ENCODE measurements around the gene EML6. TPM values are rescaled to one million over a fixed set of nuclear protein-coding genes. Genes with fewer than 3 reads are reported as not detected.

Gene EML6
- total and polyA plus RNA-seq, 2 experiments from 2014 or later, result 2.7 to 6.2 TPM

DNA sequence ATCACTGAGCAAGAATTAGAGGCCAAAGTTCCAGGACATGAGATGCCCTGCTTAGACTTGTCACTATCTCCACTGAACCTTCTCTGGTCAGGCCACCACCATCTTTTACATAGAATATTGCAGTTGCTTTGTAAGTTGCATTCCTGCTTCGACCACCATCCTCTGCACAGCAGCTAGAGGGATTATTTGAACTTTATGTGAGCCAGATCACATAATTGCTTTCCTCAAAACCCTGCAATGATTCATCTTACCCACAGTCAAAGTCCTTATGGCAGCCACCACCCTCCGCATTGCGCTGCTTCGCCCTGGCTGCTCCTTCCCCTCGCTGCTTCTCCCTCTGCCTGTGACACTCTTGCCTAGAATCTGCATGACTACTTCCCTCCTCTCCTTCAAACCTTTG lies 111.3 kb downstream of the EML6 start:
- Histone ChIP-seq H3F3A (replicated peaks; ENCODE audit: low read depth) (no peaks in the 10 kb centered on the region), H3K9me2 (ENCODE audit: insufficient read depth) (no peaks in the 10 kb centered on the region), H3K4me2 (no peak overlapping the region), H3K27ac (ENCODE audit: low read depth) (no peak overlapping the region), H2AFZ (no peak overlapping the region), H3K4me1 (ENCODE audit: insufficient read depth) (no peaks in the 10 kb centered on the region), H3K36me3 (ENCODE audit: insufficient read depth) (no peaks in the 10 kb centered on the region), H3K27me3 (ENCODE audit: insufficient read depth) (no peaks in the 10 kb centered on the region), H4K20me1 (replicated peaks; ENCODE audit: insufficient read depth) (no peaks in the 10 kb centered on the region), H3K79me2 (replicated peaks; ENCODE audit: insufficient read depth) (no peaks in the 10 kb centered on the region), H3K4me3 (no peak overlapping the region)
- Mint-ChIP-seq H3K9me3 (no peaks in the 10 kb centered on the region), H3K36me3 (ENCODE audit: low read depth) (no peaks in the 10 kb centered on the region), H3K27me3 (ENCODE audit: insufficient read depth, low read depth, poor library complexity) (no peaks in the 10 kb centered on the region), H3K4me3 (no peak overlapping the region), H3K4me1 (peaks cover 3% of the 10 kb centered on the region; the same call in 1 of the 3 replicates), H3K27ac (no peak overlapping the region)
- ATAC-seq (no peak), DNase-seq (ENCODE audit: low spot score) (no peak)
- TF ChIP-seq POLR2AphosphoS5 (IDR thresholded peaks at IDR 0.05; ENCODE audit: low read depth), result no peak
- no peak for TF ChIP-seq JUNB (IDR thresholded peaks at IDR 0.05; ENCODE audit: unreplicated experiment)
- TF ChIP-seq EZH2phosphoT487 (IDR thresholded peaks at IDR 0.05; ENCODE audit: unreplicated experiment), result no peak
- no peak for TF ChIP-seq STAT1 (IDR thresholded peaks at IDR 0.05; ENCODE audit: unreplicated experiment)
- TF ChIP-seq, protein P1, sequence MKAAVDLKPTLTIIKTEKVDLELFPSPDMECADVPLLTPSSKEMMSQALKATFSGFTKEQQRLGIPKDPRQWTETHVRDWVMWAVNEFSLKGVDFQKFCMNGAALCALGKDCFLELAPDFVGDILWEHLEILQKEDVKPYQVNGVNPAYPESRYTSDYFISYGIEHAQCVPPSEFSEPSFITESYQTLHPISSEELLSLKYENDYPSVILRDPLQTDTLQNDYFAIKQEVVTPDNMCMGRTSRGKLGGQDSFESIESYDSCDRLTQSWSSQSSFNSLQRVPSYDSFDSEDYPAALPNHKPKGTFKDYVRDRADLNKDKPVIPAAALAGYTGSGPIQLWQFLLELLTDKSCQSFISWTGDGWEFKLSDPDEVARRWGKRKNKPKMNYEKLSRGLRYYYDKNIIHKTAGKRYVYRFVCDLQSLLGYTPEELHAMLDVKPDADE (IDR thresholded peaks at IDR 0.05), result no peak
- no peak for TF ChIP-seq ZNF331 (CRISPR knock-in tag; IDR thresholded peaks at IDR 0.05; ENCODE audit: low read depth)
- TF ChIP-seq NANOG (IDR thresholded peaks at IDR 0.05; ENCODE audit: borderline replicate concordance), result no peak
- TF ChIP-seq EZH2 (IDR thresholded peaks at IDR 0.05; ENCODE audit: low read depth, unreplicated experiment), result no peak

DNA sequence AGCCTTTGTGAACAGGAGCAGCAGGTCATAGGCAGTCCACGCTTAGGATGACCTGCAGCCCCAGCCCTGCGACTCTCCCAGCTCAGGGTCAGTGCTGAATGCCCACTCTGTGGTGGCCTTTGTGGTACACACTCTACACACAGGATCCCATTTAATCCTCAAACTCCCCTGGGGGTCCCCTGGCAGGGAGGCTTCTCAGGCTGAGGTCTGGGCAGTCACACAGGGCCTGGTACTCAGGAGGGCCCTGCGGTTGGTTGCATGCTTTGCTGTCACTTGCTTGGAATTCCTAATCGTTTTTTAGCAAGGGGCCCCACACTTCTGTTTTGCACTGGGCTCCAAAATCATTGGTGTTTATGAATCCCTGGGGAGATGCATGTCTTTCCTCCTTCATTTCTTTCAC lies 113.0 kb downstream of the EML6 start:
- peaks cover 6% of the 10 kb centered on the region; the same call in 2 of the 3 replicates for H3K4me1 Mint-ChIP-seq
- H3K27me3 ChIP-seq (ENCODE audit: insufficient read depth), result no peaks in the 10 kb centered on the region
- no peak overlapping the region for H3K27ac Mint-ChIP-seq
- TF ChIP-seq NANOG (IDR thresholded peaks at IDR 0.05; ENCODE audit: borderline replicate concordance) (no peak), JUNB (IDR thresholded peaks at IDR 0.05; ENCODE audit: unreplicated experiment) (no peak), STAT1 (IDR thresholded peaks at IDR 0.05; ENCODE audit: unreplicated experiment) (no peak), EZH2phosphoT487 (IDR thresholded peaks at IDR 0.05; ENCODE audit: unreplicated experiment) (no peak), ZNF331 (CRISPR knock-in tag; IDR thresholded peaks at IDR 0.05; ENCODE audit: low read depth) (no peak), ZNF114 (CRISPR knock-in tag; IDR thresholded peaks at IDR 0.05) (no peak)
- TF ChIP-seq, protein P2, sequence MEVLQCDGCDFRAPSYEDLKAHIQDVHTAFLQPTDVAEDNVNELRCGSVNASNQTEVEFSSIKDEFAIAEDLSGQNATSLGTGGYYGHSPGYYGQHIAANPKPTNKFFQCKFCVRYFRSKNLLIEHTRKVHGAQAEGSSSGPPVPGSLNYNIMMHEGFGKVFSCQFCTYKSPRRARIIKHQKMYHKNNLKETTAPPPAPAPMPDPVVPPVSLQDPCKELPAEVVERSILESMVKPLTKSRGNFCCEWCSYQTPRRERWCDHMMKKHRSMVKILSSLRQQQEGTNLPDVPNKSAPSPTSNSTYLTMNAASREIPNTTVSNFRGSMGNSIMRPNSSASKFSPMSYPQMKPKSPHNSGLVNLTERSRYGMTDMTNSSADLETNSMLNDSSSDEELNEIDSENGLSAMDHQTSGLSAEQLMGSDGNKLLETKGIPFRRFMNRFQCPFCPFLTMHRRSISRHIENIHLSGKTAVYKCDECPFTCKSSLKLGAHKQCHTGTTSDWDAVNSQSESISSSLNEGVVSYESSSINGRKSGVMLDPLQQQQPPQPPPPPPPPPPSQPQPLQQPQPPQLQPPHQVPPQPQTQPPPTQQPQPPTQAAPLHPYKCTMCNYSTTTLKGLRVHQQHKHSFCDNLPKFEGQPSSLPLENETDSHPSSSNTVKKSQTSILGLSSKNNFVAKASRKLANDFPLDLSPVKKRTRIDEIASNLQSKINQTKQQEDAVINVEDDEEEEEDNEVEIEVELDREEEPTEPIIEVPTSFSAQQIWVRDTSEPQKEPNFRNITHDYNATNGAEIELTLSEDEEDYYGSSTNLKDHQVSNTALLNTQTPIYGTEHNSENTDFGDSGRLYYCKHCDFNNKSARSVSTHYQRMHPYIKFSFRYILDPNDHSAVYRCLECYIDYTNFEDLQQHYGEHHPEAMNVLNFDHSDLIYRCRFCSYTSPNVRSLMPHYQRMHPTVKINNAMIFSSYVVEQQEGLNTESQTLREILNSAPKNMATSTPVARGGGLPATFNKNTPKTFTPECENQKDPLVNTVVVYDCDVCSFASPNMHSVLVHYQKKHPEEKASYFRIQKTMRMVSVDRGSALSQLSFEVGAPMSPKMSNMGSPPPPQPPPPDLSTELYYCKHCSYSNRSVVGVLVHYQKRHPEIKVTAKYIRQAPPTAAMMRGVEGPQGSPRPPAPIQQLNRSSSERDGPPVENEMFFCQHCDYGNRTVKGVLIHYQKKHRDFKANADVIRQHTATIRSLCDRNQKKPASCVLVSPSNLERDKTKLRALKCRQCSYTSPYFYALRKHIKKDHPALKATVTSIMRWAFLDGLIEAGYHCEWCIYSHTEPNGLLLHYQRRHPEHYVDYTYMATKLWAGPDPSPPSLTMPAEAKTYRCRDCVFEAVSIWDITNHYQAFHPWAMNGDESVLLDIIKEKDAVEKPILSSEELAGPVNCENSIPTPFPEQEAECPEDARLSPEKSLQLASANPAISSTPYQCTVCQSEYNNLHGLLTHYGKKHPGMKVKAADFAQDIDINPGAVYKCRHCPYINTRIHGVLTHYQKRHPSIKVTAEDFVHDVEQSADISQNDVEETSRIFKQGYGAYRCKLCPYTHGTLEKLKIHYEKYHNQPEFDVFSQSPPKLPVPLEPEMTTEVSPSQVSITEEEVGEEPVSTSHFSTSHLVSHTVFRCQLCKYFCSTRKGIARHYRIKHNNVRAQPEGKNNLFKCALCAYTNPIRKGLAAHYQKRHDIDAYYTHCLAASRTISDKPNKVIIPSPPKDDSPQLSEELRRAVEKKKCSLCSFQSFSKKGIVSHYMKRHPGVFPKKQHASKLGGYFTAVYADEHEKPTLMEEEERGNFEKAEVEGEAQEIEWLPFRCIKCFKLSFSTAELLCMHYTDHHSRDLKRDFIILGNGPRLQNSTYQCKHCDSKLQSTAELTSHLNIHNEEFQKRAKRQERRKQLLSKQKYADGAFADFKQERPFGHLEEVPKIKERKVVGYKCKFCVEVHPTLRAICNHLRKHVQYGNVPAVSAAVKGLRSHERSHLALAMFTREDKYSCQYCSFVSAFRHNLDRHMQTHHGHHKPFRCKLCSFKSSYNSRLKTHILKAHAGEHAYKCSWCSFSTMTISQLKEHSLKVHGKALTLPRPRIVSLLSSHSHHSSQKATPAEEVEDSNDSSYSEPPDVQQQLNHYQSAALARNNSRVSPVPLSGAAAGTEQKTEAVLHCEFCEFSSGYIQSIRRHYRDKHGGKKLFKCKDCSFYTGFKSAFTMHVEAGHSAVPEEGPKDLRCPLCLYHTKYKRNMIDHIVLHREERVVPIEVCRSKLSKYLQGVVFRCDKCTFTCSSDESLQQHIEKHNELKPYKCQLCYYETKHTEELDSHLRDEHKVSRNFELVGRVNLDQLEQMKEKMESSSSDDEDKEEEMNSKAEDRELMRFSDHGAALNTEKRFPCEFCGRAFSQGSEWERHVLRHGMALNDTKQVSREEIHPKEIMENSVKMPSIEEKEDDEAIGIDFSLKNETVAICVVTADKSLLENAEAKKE (CRISPR knock-in tag; IDR thresholded peaks at IDR 0.05), result no peak
- TF ChIP-seq, protein P3, sequence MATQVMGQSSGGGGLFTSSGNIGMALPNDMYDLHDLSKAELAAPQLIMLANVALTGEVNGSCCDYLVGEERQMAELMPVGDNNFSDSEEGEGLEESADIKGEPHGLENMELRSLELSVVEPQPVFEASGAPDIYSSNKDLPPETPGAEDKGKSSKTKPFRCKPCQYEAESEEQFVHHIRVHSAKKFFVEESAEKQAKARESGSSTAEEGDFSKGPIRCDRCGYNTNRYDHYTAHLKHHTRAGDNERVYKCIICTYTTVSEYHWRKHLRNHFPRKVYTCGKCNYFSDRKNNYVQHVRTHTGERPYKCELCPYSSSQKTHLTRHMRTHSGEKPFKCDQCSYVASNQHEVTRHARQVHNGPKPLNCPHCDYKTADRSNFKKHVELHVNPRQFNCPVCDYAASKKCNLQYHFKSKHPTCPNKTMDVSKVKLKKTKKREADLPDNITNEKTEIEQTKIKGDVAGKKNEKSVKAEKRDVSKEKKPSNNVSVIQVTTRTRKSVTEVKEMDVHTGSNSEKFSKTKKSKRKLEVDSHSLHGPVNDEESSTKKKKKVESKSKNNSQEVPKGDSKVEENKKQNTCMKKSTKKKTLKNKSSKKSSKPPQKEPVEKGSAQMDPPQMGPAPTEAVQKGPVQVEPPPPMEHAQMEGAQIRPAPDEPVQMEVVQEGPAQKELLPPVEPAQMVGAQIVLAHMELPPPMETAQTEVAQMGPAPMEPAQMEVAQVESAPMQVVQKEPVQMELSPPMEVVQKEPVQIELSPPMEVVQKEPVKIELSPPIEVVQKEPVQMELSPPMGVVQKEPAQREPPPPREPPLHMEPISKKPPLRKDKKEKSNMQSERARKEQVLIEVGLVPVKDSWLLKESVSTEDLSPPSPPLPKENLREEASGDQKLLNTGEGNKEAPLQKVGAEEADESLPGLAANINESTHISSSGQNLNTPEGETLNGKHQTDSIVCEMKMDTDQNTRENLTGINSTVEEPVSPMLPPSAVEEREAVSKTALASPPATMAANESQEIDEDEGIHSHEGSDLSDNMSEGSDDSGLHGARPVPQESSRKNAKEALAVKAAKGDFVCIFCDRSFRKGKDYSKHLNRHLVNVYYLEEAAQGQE (IDR thresholded peaks at IDR 0.05; ENCODE audit: unreplicated experiment), result no peak

More for the DNA sequence above, 113.0 kb downstream of the EML6 start:
- no peak for ATAC-seq
- Histone ChIP-seq H4K20me1 (replicated peaks; ENCODE audit: insufficient read depth) (no peaks in the 10 kb centered on the region), H3K79me2 (replicated peaks; ENCODE audit: insufficient read depth) (no peaks in the 10 kb centered on the region), H3K4me1 (ENCODE audit: insufficient read depth) (no peaks in the 10 kb centered on the region), H3K9me2 (ENCODE audit: insufficient read depth) (no peaks in the 10 kb centered on the region), H2AFZ (no peak overlapping the region), H3K4me2 (no peak overlapping the region), H3K27ac (ENCODE audit: low read depth) (no peak overlapping the region), H3K36me3 (ENCODE audit: insufficient read depth) (no peaks in the 10 kb centered on the region), H3K4me3 (no peak overlapping the region), H3F3A (replicated peaks; ENCODE audit: low read depth) (no peaks in the 10 kb centered on the region)
- H3K27me3 Mint-ChIP-seq (ENCODE audit: insufficient read depth, low read depth, poor library complexity), result no peaks in the 10 kb centered on the region
- H3K9me3 Mint-ChIP-seq, result no peaks in the 10 kb centered on the region
- H3K36me3 Mint-ChIP-seq (ENCODE audit: low read depth), result no peaks in the 10 kb centered on the region
- H3K4me3 Mint-ChIP-seq, result no peak overlapping the region
- DNase-seq (ENCODE audit: low spot score), result no peak

Data from GM23338 (cell line).